ENCODE measurements around the gene PDE6A. TPM values are rescaled to one million over a fixed set of nuclear protein-coding genes. Genes with fewer than 3 reads are reported as not detected.

Gene PDE6A
- total and polyA plus RNA-seq, 4 donors: 0.06 TPM; not detected in 3

DNA sequence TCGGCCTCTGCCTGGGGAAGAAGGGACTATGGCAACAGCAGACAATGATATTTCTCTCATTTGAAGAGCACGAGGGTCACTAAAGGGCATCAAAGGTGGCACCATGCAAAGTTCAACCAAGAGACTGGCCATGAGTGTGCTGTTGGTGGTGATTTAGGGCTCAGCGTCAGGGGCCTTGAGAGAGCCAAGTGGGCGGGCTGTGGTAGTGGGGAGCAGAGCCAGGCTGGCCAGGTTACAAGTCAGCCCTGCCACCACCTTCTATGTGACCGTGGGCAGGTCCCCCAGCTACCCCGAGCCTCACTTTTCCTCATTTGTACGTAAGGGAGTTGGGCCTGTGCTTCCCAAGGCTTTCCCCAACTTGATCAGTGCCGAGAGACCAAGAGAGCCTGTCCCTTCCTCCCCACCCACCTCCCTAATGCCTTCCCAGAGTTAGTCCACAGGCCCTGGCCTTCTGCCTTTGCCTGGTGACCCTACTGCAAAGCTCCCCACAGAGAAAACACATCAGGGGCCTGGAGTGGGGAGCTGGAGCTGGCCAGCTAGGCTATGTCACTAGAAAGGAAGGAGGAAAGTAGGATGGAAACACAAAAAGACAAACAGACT lies 104.3 kb downstream of the PDE6A start (continued):
- TF ChIP-seq, protein P1, sequence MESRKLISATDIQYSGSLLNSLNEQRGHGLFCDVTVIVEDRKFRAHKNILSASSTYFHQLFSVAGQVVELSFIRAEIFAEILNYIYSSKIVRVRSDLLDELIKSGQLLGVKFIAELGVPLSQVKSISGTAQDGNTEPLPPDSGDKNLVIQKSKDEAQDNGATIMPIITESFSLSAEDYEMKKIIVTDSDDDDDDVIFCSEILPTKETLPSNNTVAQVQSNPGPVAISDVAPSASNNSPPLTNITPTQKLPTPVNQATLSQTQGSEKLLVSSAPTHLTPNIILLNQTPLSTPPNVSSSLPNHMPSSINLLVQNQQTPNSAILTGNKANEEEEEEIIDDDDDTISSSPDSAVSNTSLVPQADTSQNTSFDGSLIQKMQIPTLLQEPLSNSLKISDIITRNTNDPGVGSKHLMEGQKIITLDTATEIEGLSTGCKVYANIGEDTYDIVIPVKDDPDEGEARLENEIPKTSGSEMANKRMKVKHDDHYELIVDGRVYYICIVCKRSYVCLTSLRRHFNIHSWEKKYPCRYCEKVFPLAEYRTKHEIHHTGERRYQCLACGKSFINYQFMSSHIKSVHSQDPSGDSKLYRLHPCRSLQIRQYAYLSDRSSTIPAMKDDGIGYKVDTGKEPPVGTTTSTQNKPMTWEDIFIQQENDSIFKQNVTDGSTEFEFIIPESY (IDR thresholded peaks at IDR 0.05): no peak
- TF ChIP-seq HNF4A (conservative IDR thresholded peaks at IDR 0.05): no peak
- TF ChIP-seq YY1 (IDR thresholded peaks at IDR 0.05): no peak

DNA sequence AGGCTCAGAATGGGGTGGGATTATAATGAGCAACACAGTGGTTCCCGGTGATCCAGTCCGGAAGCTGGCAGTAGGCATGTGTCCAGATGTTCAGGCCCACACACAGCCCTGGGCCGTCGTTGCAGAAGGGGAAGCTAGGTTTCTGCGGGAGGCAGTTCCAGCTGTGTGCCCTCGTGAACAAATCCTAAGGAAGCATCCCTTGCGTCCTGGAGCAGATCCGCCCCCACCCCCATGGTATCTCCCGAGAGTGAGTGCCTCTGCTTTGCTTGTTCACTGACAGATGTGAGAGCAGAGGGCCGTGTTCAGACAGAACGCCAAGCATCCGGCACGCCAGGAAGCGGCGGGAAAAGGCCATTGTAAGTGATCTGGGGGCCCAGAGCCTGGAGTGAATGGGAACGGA lies 104.8 kb downstream of the PDE6A start:
- Histone ChIP-seq H3K36me3 (ENCODE audit: control insufficient read depth in 4 of 4, insufficient read depth in 3 of 4, low read depth in 1 of 4, low read length in 3 of 4) (peaks cover 0 to 39% (median 8%) of the 10 kb centered on the region in 4 donors), H3K9me3 (ENCODE audit: control insufficient read depth in 4 of 4, low read length in 3 of 4) (no peaks in the 10 kb centered on the region), H3K4me3 (ENCODE audit: low read depth in 1 of 3, low read length in 3 of 3) (no peak overlapping the region), H3K4me1 (ENCODE audit: control insufficient read depth in 4 of 4, insufficient read depth in 4 of 4, low read length in 3 of 4) (no peaks in the 10 kb centered on the region), H3K9ac (ENCODE audit: low read depth in 1 of 2, low read length in 2 of 2) (no peak overlapping the region), H3K27me3 (ENCODE audit: control insufficient read depth in 4 of 4, insufficient read depth in 4 of 4, low read length in 3 of 4) (no peaks in the 10 kb centered on the region), H3K27ac (ENCODE audit: low read depth in 1 of 2, low read length in 2 of 2) (no peak overlapping the region)
- DNase-seq (ENCODE audit: low spot score): no peak
- whole genome bisulfite sequencing: 74% methylated on average over 16 of the region's 16 CpGs
- TF ChIP-seq EGR1 (IDR thresholded peaks at IDR 0.05; ENCODE audit: low read depth in 2 of 2): no peak
- no peak for TF ChIP-seq FOXA2 (IDR thresholded peaks at IDR 0.05)
- TF ChIP-seq HNF4A (conservative IDR thresholded peaks at IDR 0.05): no peak
- TF ChIP-seq HNF4G (IDR thresholded peaks at IDR 0.05): no peak
- TF ChIP-seq, protein P2, sequence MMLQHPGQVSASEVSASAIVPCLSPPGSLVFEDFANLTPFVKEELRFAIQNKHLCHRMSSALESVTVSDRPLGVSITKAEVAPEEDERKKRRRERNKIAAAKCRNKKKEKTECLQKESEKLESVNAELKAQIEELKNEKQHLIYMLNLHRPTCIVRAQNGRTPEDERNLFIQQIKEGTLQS (IDR thresholded peaks at IDR 0.05): no peak
- no peak for TF ChIP-seq FOXA1 (IDR thresholded peaks at IDR 0.05)
- no peak for TF ChIP-seq RXRA (IDR thresholded peaks at IDR 0.05)
- TF ChIP-seq, protein P3, sequence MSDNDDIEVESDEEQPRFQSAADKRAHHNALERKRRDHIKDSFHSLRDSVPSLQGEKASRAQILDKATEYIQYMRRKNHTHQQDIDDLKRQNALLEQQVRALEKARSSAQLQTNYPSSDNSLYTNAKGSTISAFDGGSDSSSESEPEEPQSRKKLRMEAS (IDR thresholded peaks at IDR 0.05): no peak
- no peak for TF ChIP-seq YY1 (IDR thresholded peaks at IDR 0.05)
- TF ChIP-seq TAF1 (conservative IDR thresholded peaks at IDR 0.05): no peak

DNA sequence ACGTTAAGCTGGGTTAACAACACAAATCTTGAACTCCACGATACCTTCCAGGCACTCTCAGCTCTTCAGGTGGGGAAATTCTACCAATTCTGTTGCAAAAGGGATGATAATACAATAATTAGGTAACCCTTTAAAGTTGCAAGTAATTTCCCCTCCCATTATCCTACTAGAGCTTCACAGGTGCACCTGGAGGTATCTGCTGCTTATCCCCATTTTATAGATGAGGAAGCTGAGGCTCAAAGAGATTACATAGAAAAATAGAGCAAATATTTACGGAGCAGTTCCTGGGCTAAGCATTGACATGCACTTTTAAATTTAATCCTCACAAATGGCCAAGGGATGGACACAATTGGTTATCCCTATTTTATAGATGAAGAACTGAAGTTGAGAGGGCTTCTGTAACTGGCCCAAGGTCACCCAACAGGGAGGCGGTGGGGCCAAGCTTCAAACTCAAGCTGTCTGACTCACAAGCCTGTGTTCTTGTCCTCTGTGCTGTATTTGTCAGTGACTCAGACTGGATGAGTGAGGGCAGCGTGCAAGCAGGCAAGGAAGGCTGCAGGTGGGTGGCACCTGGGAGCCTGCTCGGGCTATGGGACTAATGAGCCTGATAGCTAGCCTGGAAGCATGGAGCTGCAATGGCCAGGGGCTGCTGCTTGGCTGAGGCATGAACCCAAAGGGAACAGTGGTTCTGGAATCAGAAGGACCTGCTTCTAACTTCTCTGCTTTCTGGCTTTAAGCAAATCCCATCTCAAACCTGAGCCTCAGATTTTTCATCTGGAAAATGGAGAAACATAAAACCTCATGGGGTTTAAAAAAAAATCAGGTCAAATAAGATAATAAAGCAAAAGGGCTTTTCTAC lies 105.5 kb downstream of the PDE6A start:
- Histone ChIP-seq H3K4me3 (ENCODE audit: low read depth in 1 of 3, low read length in 3 of 3) (no peak overlapping the region), H3K9me3 (ENCODE audit: control insufficient read depth in 4 of 4, low read length in 3 of 4) (no peaks in the 10 kb centered on the region), H3K36me3 (ENCODE audit: control insufficient read depth in 4 of 4, insufficient read depth in 3 of 4, low read depth in 1 of 4, low read length in 3 of 4) (peaks cover 0 to 38% (median 7%) of the 10 kb centered on the region in 4 donors), H3K9ac (ENCODE audit: low read depth in 1 of 2, low read length in 2 of 2) (no peak overlapping the region), H3K27ac (ENCODE audit: low read depth in 1 of 2, low read length in 2 of 2) (no peak overlapping the region), H3K4me1 (ENCODE audit: control insufficient read depth in 4 of 4, insufficient read depth in 4 of 4, low read length in 3 of 4) (no peaks in the 10 kb centered on the region), H3K27me3 (ENCODE audit: control insufficient read depth in 4 of 4, insufficient read depth in 4 of 4, low read length in 3 of 4) (no peaks in the 10 kb centered on the region)
- no peak for DNase-seq (ENCODE audit: low spot score)
- 95% methylated on average over 6 of the region's 6 CpGs for WGBS
- TF ChIP-seq, protein P4, sequence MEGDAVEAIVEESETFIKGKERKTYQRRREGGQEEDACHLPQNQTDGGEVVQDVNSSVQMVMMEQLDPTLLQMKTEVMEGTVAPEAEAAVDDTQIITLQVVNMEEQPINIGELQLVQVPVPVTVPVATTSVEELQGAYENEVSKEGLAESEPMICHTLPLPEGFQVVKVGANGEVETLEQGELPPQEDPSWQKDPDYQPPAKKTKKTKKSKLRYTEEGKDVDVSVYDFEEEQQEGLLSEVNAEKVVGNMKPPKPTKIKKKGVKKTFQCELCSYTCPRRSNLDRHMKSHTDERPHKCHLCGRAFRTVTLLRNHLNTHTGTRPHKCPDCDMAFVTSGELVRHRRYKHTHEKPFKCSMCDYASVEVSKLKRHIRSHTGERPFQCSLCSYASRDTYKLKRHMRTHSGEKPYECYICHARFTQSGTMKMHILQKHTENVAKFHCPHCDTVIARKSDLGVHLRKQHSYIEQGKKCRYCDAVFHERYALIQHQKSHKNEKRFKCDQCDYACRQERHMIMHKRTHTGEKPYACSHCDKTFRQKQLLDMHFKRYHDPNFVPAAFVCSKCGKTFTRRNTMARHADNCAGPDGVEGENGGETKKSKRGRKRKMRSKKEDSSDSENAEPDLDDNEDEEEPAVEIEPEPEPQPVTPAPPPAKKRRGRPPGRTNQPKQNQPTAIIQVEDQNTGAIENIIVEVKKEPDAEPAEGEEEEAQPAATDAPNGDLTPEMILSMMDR (IDR thresholded peaks at IDR 0.05; ENCODE audit: low read depth, low read length, missing input control): no peak
- TF ChIP-seq GABPA (IDR thresholded peaks at IDR 0.05 in 1 of 2, conservative IDR thresholded peaks at IDR 0.05 in 1 of 2) (no peak), SP1 (IDR thresholded peaks at IDR 0.05) (no peak), HNF4G (IDR thresholded peaks at IDR 0.05) (no peak), FOXA2 (IDR thresholded peaks at IDR 0.05) (no peak), RAD21 (IDR thresholded peaks at IDR 0.05) (no peak), EGR1 (IDR thresholded peaks at IDR 0.05; ENCODE audit: low read depth in 2 of 2) (no peak), FOXA1 (IDR thresholded peaks at IDR 0.05) (no peak), NR2F2 (IDR thresholded peaks at IDR 0.05) (no peak), RXRA (IDR thresholded peaks at IDR 0.05) (no peak), HNF4A (conservative IDR thresholded peaks at IDR 0.05) (no peak), TAF1 (conservative IDR thresholded peaks at IDR 0.05) (no peak)
- TF ChIP-seq, protein P5, sequence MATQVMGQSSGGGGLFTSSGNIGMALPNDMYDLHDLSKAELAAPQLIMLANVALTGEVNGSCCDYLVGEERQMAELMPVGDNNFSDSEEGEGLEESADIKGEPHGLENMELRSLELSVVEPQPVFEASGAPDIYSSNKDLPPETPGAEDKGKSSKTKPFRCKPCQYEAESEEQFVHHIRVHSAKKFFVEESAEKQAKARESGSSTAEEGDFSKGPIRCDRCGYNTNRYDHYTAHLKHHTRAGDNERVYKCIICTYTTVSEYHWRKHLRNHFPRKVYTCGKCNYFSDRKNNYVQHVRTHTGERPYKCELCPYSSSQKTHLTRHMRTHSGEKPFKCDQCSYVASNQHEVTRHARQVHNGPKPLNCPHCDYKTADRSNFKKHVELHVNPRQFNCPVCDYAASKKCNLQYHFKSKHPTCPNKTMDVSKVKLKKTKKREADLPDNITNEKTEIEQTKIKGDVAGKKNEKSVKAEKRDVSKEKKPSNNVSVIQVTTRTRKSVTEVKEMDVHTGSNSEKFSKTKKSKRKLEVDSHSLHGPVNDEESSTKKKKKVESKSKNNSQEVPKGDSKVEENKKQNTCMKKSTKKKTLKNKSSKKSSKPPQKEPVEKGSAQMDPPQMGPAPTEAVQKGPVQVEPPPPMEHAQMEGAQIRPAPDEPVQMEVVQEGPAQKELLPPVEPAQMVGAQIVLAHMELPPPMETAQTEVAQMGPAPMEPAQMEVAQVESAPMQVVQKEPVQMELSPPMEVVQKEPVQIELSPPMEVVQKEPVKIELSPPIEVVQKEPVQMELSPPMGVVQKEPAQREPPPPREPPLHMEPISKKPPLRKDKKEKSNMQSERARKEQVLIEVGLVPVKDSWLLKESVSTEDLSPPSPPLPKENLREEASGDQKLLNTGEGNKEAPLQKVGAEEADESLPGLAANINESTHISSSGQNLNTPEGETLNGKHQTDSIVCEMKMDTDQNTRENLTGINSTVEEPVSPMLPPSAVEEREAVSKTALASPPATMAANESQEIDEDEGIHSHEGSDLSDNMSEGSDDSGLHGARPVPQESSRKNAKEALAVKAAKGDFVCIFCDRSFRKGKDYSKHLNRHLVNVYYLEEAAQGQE (IDR thresholded peaks at IDR 0.05): no peak
- TF ChIP-seq, protein P2 (IDR thresholded peaks at IDR 0.05): no peak
- TF ChIP-seq, protein P1 (IDR thresholded peaks at IDR 0.05): no peak

Data from liver (tissue), 9 donors.